T-helper 1 cell treated with Interleukin-12 subunit alpha and Interleukin-12 subunit beta and Interleukin-4 antibody, amounts not matched to agents 30 μg/mL and 1 μg/mL, for 36 hours (primary cell): ENCODE data around the gene TBC1D10B.

Source experiments
- H3K27ac Mint-ChIP-seq: one replicate; pipeline ENCODE4 v1.8.0; 2021; ENCODE audit warnings: mild to moderate bottlenecking, mixed read lengths
- H3K27me3 Mint-ChIP-seq: one replicate; pipeline ENCODE4 v1.8.0; 2021; ENCODE audit warnings: low read depth, mixed read lengths
- H3K36me3 Mint-ChIP-seq: one replicate; pipeline ENCODE4 v1.8.0; 2021; ENCODE audit warnings: low read depth, mixed read lengths
- H3K4me1 Mint-ChIP-seq: one replicate; pipeline ENCODE4 v1.8.0; 2021; ENCODE audit warnings: low read depth, mixed read lengths
- H3K4me3 Mint-ChIP-seq: one replicate; pipeline ENCODE4 v1.8.0; 2021; ENCODE audit warnings: mild to moderate bottlenecking, moderate library complexity, mixed read lengths
- H3K9me3 Mint-ChIP-seq: one replicate; pipeline ENCODE4 v1.8.0; 2021; ENCODE audit warnings: mixed read lengths

TBC1D10B gene, protein sequence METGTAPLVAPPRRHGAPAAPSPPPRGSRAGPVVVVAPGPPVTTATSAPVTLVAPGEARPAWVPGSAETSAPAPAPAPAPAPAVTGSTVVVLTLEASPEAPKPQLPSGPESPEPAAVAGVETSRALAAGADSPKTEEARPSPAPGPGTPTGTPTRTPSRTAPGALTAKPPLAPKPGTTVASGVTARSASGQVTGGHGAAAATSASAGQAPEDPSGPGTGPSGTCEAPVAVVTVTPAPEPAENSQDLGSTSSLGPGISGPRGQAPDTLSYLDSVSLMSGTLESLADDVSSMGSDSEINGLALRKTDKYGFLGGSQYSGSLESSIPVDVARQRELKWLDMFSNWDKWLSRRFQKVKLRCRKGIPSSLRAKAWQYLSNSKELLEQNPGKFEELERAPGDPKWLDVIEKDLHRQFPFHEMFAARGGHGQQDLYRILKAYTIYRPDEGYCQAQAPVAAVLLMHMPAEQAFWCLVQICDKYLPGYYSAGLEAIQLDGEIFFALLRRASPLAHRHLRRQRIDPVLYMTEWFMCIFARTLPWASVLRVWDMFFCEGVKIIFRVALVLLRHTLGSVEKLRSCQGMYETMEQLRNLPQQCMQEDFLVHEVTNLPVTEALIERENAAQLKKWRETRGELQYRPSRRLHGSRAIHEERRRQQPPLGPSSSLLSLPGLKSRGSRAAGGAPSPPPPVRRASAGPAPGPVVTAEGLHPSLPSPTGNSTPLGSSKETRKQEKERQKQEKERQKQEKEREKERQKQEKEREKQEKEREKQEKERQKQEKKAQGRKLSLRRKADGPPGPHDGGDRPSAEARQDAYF

DNA sequence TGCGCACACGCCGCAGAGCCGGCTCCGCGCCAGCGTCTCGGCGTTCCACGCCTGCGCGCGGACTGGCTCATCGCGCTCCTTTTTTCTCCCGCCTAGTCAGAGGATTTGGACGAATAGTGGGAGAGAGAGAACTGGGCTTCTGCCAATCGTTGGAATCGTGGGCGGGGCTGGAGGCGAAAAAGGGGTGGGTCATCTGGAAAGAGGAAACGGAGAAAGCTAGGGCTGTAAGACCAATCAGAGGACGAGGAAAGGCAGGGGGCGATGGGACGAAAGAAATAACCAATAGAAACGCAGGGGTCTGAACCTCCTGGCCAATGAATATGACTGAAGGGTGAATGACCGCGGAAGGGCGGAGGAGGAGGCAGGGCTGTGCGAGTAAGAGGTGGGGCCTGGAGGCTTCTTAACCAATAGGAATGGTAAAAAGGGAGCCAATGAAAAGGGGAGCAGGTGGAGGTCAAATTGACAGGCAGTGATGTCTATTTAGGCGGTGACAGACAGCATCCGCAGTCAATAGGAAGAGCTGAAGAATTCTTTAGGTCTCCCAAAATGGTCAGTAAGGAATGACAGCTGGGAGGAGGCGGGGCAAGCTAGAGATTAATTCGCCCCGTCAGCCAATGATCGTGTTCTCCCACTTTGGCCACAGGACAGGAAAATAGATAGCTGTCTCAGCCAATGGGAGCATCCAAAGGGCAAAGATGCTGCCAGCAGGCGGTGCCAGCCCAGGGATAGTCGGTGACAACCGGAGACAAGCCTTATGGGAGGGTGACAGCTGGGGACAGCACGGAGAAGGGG lies at the start of gene TBC1D10B:
Gene TBC1D10B (minus strand): TSS at position 39 of the 792 bp plus-strand sequence. CDS start 311 bp downstream, outside the sequence.
- H3K4me1 Mint-ChIP-seq = peaks cover 33% of the 10 kb centered on the region
- H3K36me3 Mint-ChIP-seq = peaks cover 14% of the 10 kb centered on the region
- peak within 1 kb of the TSS; percentile 94 for H3K27ac Mint-ChIP-seq
- H3K27me3 Mint-ChIP-seq = no peaks in the 10 kb centered on the region
- no peaks in the 10 kb centered on the region for H3K9me3 Mint-ChIP-seq
- peak within 1 kb of the TSS; percentile 87 for H3K4me3 Mint-ChIP-seq

DNA sequence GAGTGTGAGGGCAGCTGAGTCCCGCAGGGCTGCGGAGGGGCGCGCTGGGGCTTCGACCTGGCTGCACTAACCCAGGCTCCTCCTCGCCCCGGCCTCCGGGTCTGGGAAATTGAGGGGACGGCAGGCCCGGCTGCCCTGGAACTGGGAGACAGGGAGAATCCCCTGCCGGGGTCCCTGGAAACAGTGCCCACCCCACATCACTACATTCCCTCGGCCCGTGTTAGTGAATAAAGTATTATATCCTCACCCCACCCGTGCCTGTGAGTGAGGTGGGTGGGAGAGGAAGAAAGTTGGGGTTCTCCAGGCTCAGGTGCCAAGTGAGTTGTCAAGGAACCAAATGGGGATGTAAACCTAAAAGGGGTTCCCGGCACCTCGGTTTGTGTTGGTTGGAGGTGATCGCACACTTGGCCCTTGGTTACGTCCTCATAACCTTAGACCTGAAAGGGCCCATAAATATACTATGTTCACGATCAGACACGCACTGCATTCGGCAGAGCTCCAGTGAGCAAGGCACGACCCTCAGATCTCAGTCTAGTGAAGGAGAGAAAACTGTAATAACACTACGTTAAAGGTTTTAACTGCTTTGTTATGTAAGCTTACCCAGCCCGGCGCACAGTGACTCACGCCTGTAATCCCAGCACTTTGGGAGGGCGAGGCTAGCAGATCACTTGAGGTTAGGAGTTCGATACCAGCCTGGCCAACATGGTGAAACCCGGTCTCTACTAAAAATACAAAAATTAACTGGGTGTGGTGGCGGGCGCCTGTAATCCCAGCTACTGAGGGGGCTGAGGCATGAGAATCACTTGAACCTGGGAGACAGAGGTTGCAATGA lies 48.3 kb upstream of the TBC1D10B start:
- peaks cover 27% of the 10 kb centered on the region for H3K36me3 Mint-ChIP-seq
- H3K4me3 Mint-ChIP-seq = peak overlapping the region; percentile 5
- H3K27ac Mint-ChIP-seq = peak overlapping the region; percentile 59
- H3K4me1 Mint-ChIP-seq = peaks cover 28% of the 10 kb centered on the region
- no peaks in the 10 kb centered on the region for H3K27me3 Mint-ChIP-seq
- no peaks in the 10 kb centered on the region for H3K9me3 Mint-ChIP-seq

DNA sequence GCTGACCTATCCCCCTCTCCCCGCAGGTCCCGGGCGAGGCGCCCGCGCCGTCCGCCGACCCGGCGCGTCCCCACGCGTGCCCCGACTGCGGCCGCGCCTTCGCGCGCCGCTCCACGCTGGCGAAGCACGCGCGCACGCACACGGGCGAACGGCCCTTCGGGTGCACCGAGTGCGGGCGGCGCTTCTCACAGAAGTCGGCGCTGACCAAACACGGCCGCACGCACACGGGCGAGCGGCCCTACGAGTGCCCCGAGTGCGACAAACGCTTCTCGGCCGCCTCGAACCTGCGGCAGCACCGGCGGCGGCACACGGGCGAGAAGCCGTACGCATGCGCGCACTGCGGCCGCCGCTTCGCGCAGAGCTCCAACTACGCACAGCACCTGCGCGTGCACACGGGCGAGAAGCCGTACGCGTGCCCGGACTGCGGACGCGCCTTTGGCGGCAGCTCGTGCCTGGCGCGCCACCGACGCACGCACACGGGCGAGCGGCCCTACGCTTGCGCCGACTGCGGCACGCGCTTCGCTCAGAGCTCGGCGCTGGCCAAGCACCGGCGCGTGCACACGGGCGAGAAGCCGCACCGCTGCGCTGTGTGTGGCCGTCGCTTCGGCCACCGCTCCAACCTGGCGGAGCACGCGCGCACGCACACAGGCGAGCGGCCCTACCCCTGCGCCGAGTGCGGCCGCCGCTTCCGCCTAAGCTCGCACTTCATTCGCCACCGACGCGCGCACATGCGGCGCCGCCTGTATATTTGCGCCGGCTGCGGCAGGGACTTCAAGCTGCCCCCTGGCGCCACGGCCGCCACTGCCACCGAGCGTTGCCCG lies 47.4 kb upstream of the TBC1D10B start:
- Mint-ChIP-seq H3K36me3 (peaks cover 29% of the 10 kb centered on the region), H3K4me3 (peak overlapping the region; percentile 53), H3K27ac (no peak overlapping the region), H3K27me3 (no peaks in the 10 kb centered on the region), H3K4me1 (peaks cover 30% of the 10 kb centered on the region), H3K9me3 (no peaks in the 10 kb centered on the region)

DNA sequence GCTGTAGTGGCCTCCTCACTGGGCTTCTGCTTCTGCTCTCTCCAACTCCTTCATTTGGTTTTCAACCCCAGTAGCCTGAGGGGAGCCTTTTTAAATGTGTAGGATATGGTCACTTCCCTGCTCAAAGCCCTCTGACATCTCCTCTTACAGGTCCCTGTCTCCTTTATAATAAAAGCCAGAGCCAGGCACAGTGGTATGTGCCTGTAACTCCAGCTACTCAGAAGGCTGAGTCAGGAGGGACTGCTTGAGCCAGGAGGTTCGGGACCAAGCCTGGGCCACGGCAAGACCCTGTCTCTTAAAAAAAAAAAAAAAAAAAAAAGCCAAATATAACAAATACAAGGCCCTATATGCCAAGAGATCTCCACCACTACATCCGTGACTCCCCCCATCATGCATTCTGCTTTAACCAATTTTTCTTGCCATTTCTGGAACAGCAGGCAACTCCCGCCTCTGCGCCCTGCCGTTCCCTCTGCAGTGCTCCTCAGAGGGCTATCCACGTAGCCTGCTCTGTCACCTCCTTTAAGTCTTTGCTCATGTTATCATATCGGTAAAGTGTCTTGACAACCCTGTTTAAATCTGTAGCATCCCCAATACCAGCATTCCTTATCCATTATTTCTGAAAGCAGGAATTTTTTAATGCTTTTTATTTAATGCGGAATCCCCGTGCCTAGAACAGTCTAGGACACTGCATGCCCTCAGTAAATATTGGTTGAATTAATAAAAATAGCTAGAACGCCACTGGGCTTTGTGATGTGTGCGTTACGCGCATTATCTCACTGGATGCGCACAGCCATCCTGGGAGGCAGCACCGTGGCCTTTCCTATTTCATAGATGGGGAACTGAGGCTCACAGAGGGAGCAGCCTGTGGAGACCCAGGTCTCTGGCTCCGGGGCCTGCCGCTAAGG lies 46.6 kb upstream of the TBC1D10B start:
- Mint-ChIP-seq H3K4me3 (peak overlapping the region; percentile 2), H3K27ac (no peak overlapping the region), H3K27me3 (no peaks in the 10 kb centered on the region), H3K36me3 (peaks cover 28% of the 10 kb centered on the region), H3K9me3 (no peaks in the 10 kb centered on the region), H3K4me1 (peaks cover 33% of the 10 kb centered on the region)

DNA sequence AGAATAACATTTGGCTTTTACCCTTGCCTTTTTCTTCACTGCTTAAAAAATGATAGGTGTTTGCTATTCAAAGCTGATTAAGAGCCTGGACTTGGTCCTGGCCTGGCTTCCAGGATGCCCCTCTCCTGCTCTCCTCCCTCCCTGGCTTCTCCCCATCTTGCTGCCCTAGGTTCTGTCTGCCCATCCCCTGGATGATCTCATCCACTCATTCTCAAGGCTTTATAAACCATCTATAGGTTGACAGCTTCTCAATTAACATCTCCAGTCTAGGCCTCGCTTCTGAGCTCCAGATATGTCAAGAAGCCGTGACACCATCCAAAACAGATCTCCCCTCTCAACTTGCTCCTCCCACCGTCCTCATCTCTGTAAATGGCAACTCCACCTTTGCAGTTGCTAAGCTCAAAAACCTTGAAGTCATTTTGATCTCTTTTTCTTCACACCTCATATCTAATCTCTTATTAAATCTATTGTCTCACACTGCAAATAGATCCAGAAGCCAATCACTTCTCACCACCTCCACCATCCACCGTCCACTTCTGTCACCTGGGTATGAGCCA lies 45.8 kb upstream of the TBC1D10B start:
- H3K36me3 Mint-ChIP-seq = peaks cover 24% of the 10 kb centered on the region
- H3K4me1 Mint-ChIP-seq = peaks cover 32% of the 10 kb centered on the region
- no peaks in the 10 kb centered on the region for H3K27me3 Mint-ChIP-seq
- no peaks in the 10 kb centered on the region for H3K9me3 Mint-ChIP-seq
- H3K27ac Mint-ChIP-seq = peak overlapping the region; percentile 24
- H3K4me3 Mint-ChIP-seq = no peak overlapping the region

GRCh38 chr16:30414159-30414558 lies 43.9 kb upstream of the TBC1D10B start:
- Mint-ChIP-seq H3K27me3 (no peaks in the 10 kb centered on the region), H3K4me1 (peaks cover 38% of the 10 kb centered on the region), H3K4me3 (no peak overlapping the region), H3K9me3 (no peaks in the 10 kb centered on the region), H3K27ac (peak overlapping the region; percentile 9), H3K36me3 (peaks cover 14% of the 10 kb centered on the region)

- Mint-ChIP-seq H3K9me3 (no peaks in the 10 kb centered on the region), H3K27ac (no peak overlapping the region), H3K4me3 (no peak overlapping the region), H3K36me3 (peaks cover 14% of the 10 kb centered on the region), H3K27me3 (no peaks in the 10 kb centered on the region), H3K4me1 (peaks cover 38% of the 10 kb centered on the region)
Observed at GRCh38 chr16:30413112-30413806, 43.0 kb upstream of the TBC1D10B start.

DNA sequence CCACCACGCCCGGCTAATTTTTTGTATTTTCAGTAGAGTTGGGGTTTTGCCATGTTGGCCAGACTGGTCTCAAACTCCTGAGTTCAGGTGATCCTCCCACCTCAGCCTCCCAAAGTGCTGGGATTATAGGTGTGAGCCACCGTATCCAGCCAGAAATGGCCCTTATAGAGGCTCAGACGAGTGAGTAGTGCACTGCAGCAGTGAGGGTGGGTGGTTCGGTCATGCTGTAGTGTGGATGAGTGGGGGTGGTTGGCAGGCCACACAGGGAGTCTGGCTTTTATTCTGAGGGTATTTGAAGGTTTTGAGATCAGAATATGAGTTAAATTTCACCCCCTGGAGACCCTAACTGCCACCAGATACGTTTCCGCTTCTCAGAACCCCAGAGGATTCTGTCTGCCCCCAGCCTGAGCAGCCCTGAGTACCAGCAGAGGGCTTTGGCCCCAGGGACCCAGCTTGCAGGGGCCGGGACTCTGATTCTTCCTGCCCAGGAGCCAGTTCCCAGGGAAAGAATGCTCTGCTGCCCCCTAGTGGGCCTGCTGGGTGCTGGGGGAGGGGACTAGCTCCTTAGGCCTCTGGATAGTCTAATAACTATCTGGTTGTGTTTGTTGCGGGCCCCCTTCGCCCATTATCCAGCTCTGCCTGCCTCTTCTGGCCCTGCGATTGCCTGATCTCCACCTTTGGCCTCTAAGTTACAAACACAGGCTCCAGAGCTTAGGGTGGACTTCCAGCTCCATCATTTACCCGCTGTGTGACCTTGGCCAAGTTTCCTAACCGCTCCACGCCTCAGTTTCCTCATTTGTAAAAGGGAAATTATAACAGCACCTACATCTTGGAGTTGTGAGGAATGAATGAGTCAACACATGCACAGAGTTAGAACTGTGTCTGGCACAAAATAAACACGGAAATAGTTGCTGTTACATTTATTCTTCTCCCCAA lies 39.1 kb upstream of the TBC1D10B start:
- H3K27me3 Mint-ChIP-seq = no peaks in the 10 kb centered on the region
- peaks cover 10% of the 10 kb centered on the region for H3K36me3 Mint-ChIP-seq
- no peak overlapping the region for H3K27ac Mint-ChIP-seq
- H3K4me3 Mint-ChIP-seq = no peak overlapping the region
- H3K9me3 Mint-ChIP-seq = no peaks in the 10 kb centered on the region
- peaks cover 32% of the 10 kb centered on the region for H3K4me1 Mint-ChIP-seq

DNA sequence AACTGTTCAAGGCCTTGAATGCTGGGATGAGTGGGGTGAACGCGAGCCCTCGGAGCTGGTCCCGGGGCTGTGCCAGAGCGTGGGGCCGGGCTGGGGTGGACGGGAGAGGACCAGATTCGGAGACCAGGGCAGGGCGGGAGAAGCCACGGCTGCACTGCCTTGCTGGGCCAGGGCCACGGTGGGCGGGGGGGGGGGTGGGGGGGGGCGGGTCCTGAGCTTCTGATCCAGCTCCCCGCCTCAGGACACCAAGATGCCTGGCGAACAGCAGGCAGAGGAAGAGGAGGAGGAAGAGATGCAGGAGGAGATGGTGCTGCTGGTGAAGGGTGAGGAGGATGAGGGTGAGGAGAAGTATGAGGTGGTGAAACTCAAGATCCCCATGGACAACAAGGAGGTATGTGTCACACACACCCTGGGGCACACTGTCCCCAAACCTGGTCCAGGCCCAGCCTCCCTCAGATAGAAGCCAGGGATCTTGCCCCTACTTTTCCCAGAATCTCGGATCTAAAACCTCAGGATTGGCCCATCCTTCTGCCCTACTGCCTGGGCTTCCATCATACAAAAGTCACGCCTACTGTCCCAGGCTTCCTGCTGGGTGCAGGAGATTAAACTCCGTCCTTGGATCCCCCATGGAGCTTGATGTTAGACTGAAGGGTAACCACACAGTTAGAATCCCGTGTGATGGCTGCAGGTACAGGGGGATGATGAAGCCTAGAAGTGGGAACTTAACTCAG lies 37.7 kb upstream of the TBC1D10B start:
- Mint-ChIP-seq H3K9me3 (no peaks in the 10 kb centered on the region), H3K27me3 (no peaks in the 10 kb centered on the region), H3K27ac (peak overlapping the region; percentile 77), H3K36me3 (peaks cover 4% of the 10 kb centered on the region), H3K4me3 (peak overlapping the region; percentile 76), H3K4me1 (peaks cover 26% of the 10 kb centered on the region)

- no peaks in the 10 kb centered on the region for H3K9me3 Mint-ChIP-seq
- H3K27me3 Mint-ChIP-seq = no peaks in the 10 kb centered on the region
- peaks cover 26% of the 10 kb centered on the region for H3K4me1 Mint-ChIP-seq
- peaks cover 4% of the 10 kb centered on the region for H3K36me3 Mint-ChIP-seq
- peak within 1 kb of the TSS; percentile 98 for H3K4me3 Mint-ChIP-seq
- peak within 1 kb of the TSS; percentile 93 for H3K27ac Mint-ChIP-seq
Observed at GRCh38 chr16:30407102-30407803, 37.0 kb upstream of the TBC1D10B start, which contains the start of gene ZNF771. TSS of gene ZNF771 (plus strand) at chr16:30407606. CDS start at chr16:30408054, 448 bp downstream.
